Midbrain (tissue), 1 donor: ENCODE results near the gene E2F4.

Experiments used
- DNase-seq: peaks from one replicate; lab custom pipeline; 2025; lab: John Stamatoyannopoulos, UW

Gene E2F4

GRCh38 chr16:67173808-67174705 is 17.9 kb upstream of the E2F4 start:
- DNase-seq: peak; percentile 81

- no peak for DNase-seq
Measured at GRCh38 chr16:67174706-67175231, 17.2 kb upstream of the E2F4 start.

- DNase-seq: no peak
Measured at GRCh38 chr16:67176662-67177061, 15.3 kb upstream of the E2F4 start.

GRCh38 chr16:67177743-67178699 is 13.9 kb upstream of the E2F4 start:
- DNase-seq: no peak

GRCh38 chr16:67179421-67180080 is 12.4 kb upstream of the E2F4 start:
- DNase-seq: no peak

- no peak for DNase-seq
Measured at GRCh38 chr16:67180166-67180565, 11.8 kb upstream of the E2F4 start.

GRCh38 chr16:67181346-67181745 is 10.6 kb upstream of the E2F4 start:
- no peak for DNase-seq

GRCh38 chr16:67182288-67182687 is 9.7 kb upstream of the E2F4 start:
- DNase-seq: no peak

- no peak for DNase-seq
Measured at GRCh38 chr16:67183284-67183626, 8.7 kb upstream of the E2F4 start.

- DNase-seq: peak; percentile 95
Measured at GRCh38 chr16:67183627-67184452, 8.1 kb upstream of the E2F4 start, which contains the start of gene MATCAP1. TSS of gene MATCAP1 (minus strand) at chr16:67183963. CDS start at chr16:67180610, 3,353 bp downstream.

- no peak for DNase-seq
Measured at GRCh38 chr16:67184453-67184994, 7.4 kb upstream of the E2F4 start.

GRCh38 chr16:67184995-67185650 is 6.8 kb upstream of the E2F4 start:
- DNase-seq: peak; percentile 84

GRCh38 chr16:67185651-67186134 is 6.3 kb upstream of the E2F4 start:
- no peak for DNase-seq

- no peak for DNase-seq
Measured at GRCh38 chr16:67186550-67186950, 5.4 kb upstream of the E2F4 start.

GRCh38 chr16:67187175-67187890 is 4.6 kb upstream of the E2F4 start:
- DNase-seq: no peak

GRCh38 chr16:67188323-67188722 is 3.6 kb upstream of the E2F4 start:
- DNase-seq: no peak

- no peak for DNase-seq
Measured at GRCh38 chr16:67188798-67189197, 3.2 kb upstream of the E2F4 start.

GRCh38 chr16:67190041-67190440 is 1.9 kb upstream of the E2F4 start, which contains the start of gene EXOC3L1:
TSS of gene EXOC3L1 (minus strand) at chr16:67190136. CDS start at chr16:67189676, 460 bp downstream.
- DNase-seq: no peak
